GM18511 (cell line): Measurements from ENCODE around the gene USH1G.

ENCODE experiments used
- ATAC-seq: cut with Tn5 transposase; IDR thresholded peaks from one replicate; pipeline ENCODE4 v1.9.1; 2021; ENCODE audit warnings: mild to moderate bottlenecking, moderate library complexity; ENCODE audit not compliant: unreplicated experiment

Gene USH1G

DNA sequence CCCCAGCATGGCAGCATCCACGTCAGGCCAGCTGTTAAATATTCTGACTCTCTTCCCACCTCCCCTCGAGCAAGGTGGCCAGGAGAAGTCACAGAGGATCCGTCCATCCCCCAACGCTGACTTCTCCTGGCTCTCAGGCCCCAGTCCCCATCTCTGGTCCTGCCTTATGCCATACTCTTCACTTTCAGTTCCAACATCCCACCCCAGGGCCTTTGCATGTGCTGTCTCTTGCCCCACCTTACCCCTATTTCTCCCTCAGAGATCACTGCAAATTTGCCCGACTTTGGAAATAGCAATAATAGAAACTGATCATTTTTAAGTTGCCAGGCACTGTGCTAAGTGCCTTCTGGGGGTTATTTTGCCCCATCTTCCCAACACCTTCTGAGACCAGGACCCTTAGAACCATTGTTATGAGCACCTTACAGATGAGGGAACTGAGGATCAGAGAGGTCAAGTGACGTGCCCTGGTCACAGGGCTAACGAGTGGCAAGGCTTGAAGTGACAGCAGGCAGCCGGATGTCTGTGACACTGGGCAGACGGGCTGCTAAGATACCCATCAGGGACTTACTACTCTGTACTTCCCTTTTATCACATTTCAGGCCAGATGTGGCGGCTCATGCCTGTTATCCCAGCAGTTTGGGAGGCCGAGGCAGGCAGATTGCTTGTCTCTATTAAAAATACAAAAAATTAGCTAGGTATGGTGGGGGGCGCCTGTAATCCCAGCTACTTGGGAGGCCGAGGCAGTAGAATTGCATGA lies 31.8 kb upstream of the USH1G start:
- no peak for ATAC-seq

DNA sequence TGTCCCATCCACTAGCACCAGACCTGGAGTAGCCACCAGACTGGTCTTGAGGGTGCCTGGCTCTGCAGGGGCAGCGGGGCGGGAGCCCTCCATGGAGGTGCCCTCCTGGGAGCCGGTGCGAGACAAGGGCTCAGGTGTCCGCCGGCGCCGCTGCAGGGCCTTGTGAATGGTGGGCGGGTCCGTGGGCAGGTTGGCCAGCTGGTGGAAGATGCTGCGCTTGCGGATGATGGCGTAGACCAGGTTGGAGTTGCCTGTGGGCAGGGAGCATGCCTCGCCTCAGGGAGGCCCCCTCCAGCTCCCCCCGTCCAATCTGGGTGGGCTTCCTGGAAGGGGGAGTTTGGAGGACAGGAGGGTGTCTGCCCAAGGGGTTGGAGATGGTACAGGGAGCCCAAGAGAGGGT lies 31.1 kb upstream of the USH1G start:
- ATAC-seq: no peak

DNA sequence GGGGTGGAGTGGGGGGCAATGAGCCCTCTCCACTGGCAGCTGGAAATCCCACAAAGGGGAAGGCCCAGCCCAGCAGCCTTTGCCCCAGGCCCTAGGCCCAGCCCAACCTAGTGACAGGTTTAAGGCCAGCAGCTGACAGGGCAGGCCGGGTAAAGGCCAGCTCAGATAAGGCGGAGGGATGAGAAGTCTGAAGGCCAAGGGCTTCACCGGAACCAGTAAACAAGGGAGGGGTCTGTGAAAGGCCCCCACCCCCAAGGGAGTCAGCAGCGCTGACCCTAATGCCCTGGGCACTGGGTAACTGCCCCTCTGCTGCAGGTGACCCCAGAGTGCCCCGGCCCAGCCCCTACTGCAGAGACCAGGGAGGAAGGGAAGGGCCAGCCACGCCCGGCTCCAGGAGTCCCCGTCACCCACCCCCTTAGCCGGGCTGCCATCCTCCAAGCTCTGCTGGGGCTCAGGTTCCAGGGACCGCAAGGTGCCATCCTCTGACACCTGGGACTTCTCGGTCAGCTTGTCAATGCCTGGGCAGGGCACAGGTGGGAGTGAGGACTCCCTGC lies 30.2 kb upstream of the USH1G start:
- no peak for ATAC-seq

DNA sequence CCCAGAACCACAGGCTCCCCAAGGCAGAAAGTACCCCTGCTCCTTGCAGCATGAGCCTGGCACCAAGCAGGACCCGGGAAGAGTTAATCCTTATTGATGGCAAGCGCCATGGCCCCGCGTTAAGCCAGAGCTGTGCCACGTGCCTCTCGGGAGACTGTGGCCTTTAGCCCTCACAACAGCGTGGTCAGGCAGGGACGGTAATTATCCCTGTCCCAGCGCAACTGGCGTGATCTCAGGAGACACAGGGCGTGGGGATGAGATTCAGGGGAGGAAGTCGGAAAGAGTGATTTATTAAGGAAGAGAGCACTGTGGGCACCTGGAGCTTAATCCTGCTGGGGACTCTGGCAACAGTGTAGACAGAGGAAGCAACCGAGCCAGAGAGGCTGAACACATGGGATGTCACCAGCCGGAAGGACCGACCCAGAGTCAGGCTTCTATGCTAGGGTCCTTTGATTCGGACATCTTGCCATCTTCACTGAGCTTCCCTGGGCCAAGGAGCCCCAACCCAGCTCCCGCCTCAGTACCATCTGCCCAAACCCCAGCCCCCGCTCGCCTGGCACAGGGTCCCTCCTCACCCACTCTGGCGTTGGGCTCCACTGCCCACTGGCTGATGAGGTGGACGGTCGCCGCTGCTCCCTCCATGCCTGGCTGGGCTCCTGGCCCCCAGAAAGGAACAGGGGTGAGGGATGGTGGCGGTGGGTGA lies 29.5 kb upstream of the USH1G start:
- ATAC-seq: no peak

DNA sequence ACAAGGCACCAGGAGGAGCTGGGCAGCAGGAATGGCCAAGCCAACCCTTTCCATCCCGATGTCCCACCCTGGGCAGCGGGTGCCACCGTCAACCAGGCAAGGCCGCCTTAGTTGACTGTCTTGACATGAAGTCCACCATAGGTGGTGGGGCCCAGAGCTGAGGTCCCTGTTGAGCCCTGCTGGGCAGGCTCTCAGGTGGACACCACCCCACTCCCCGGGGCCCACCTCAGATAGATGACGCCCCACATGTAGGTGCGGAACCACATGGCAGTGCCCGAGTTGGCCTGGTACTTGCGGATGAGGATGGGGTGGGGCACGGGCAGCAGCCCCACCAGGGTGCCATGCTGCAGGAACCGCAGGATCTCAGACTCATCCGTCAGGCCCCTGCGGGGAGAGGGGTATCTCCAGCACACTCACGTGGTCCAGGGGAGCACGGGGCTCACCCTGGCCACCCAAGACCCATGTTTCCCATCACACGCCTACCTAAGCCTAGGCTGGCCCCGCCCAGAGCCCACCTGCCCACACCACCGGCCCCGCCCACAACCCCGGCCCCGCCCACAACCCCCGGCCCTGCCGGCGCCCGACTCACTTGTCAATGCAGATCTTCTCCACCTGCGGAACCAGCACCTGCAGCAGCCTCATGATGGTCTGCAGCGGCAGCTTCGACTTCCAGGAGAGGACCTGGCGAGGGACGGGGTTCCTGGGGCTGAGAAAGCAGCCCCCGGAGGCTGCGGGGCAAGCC lies 28.8 kb upstream of the USH1G start:
- ATAC-seq: no peak

DNA sequence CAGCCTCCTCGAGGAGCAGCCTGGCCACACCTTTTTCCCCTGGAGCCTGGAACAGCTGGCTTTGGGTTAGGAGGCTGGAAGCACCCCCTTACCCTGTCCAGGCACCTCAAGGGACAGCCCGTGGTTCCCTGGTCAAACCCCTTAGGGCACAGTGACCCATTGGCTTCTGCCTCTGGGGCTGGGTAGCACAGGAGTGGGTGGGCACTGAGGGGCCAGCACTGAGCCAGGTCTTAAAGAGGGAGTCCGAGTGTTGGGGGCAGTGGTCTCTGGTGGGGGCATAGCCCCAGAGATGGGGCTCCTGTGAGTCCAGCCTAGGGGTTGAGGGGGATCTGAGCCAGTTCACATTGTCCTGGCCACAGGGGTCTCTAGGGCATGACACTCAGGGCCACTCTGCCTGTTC lies 28.0 kb upstream of the USH1G start:
- ATAC-seq: no peak

DNA sequence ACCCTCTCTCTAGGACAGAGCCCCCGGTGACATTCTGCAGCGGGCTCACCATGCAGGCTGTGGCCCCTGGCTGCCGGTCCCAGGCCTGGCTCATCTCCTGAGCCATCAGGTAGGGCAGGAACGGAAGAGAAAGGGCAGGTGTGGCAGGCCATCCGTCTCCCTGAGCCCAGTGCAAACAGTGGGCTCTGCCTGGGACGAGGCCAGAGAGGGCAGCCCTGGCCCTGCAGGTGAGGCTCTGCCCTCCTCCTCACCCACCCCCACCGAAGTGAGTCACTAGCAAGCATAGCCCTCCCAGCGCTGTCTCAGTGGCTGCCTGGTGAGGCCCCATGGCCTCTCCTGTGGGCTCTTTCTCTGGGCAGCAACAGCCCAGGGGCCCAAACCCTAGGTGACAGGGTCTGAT lies 27.2 kb upstream of the USH1G start:
- no peak for ATAC-seq

DNA sequence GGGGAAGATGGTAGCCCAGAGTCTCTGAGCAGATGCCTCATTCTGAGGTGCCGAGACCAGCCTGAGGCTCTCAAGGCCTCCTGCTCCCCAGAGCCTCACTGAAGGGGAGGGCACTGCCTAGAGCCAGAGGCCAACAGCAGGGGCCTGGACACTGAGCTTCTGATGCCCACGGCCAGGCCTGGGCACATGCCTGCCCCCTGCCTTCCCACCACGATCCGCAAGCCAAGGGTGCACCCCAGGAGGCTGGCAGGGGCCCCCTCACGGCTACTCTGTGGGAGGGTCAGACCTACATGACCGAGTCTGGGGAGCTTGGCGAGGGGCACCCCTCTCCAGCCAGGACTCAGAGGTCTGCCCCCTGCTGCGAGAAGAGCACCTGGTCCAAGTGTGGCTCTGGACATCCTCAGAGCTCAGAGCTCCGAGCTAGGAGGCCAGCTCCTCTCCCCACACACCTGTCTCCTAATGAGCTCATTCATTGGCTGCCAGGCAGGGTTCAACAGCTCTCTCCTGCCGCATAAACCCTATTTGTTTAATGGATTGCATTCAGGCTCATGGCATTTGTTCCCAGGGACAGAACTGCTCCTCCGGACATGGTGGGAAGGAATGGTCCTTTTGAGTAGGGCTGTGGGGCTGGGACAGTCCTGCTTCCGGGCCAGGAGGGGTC lies 26.5 kb upstream of the USH1G start:
- no peak for ATAC-seq

DNA sequence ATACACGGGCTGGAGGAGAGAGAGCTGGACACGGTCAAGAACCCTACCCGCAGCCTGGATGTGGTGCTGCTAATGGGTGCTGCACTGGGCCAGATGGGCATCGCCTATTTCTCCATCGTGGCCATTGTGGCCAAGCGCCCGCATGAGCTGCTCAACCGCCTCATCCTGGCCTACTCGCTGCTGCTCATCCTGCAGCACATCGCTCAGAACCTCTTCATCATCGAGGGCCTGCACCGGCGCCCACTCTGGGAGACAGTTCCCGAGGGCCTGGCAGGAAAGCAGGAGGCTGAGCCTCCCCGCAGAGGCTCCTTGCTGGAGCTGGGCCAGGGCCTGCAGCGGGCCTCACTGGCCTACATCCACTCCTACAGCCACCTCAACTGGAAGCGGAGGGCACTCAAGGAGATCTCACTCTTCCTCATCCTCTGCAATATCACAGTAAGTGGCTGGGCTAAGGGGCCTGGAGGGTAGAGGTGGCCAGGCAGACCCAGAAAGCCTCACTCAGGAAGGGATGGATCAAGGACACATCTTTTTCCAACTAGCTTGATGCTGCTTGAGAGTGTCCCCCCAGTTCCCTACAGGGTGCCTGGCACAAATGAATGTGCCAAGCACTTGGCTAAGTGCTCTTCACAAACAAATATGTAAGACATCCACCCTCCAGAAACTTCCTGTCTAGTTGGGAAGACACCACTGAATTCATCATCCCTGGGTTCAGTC lies 24.1 kb upstream of the USH1G start:
- ATAC-seq: no peak

DNA sequence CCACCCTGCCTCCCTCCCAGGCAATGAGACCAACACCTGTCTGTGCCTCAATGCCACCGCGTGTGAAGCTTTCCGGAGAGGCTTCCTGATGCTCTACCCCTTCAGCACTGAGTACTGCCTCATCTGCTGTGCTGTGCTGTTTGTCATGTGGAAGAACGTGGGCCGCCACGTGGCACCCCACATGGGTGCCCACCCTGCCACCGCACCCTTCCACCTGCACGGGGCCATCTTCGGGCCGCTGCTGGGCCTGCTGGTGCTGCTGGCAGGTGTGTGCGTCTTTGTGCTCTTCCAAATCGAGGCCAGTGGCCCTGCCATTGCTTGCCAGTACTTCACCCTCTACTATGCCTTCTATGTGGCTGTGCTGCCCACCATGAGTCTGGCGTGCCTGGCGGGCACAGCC lies 23.6 kb upstream of the USH1G start:
- ATAC-seq: no peak

DNA sequence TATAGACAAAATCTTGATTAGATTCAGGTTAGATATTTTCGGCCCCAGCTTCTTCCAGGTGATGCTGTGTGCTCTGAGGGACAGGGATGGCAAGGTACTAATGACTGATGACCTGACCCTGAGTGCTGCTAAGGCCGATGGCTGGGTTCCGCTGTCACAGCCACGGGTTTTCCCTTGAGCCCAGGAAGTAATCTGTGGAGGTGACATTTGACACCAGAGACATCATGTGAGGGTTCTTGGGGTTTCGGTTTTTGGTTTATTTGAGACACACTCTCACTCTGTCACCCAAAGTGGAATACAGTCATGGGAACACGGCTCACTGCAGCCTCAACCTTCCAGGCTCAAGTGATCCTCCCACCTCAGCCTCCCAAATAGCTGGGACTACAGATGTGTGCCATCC lies 22.5 kb upstream of the USH1G start:
- ATAC-seq: peak; percentile 68

DNA sequence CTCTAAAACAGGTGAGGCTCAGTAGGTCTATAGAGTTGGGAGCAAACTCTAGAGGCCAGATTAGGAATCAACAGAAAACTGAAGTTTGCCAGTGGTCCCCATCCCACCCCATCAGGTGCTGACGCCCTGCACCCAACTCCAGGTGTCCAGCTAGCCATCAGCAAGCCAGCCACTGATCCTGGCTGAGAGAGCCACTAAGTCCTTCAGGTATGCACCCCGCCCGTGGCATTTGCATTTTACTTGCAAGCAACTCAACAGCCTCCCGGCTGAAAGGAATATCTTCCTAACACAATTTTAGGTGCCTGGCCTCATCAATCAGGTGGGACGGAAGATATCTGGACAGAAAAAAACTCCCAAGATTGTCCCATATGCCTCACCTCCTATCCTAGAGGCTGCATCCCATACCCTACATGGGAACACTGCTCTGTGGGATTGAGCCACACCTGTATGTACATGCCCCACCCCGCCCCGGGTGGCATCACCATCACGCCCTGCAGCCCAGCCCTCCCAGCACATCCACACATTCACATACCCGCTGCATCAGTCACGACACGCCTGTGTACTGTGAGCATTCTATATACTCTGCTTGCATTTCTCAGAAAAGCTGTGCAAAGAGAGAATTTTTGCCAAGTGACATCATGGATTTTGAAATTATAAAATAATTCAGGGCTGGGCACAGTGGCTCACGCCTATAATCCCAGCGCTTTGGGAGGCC lies 20.9 kb upstream of the USH1G start:
- no peak for ATAC-seq

DNA sequence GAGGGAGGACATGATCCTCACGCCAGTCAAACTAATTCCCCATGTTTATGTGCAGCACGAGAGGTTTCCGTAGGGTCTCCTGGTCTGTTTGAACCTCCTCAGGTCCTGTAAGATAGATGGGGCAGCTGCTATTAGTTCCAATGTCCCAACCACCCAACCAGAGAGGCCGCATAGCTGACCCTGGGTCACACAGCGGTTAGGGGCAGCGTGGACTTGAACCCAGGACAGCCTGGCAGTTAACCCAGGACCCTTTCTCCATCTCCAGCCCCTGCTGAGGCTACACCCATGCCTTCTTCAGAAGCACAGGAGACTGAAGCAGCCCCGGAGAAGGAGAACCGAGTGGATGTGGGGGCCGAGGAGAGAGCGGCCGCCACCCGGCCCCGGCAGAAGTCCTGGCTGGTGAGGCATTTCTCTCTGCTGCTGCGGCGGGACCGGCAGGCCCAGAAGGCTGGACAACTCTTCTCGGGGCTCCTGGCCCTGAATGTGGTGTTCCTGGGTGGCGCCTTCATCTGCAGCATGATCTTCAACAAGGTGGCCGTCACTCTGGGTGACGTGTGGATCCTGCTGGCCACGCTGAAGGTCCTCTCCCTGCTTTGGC lies 18.2 kb upstream of the USH1G start:
- ATAC-seq: no peak

DNA sequence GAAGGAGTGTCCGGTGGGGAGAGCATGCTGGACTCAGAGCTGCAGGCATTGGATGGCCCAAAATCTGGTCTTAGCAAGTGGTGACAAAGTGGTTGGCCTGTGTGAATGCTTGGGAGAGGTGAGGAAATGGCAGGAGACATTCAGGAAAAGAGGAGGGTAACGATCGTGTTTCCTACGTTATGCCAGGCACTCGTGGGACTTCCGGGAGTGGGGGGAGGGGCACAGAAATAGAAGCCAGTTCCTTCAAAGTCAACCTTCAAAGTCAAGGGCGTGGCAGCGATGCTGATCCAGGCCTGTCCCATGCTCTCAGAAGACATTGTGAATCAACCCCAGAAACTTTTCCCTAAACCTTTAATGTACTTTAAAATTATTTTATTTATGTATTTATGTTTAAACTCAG lies 16.5 kb upstream of the USH1G start:
- no peak for ATAC-seq

DNA sequence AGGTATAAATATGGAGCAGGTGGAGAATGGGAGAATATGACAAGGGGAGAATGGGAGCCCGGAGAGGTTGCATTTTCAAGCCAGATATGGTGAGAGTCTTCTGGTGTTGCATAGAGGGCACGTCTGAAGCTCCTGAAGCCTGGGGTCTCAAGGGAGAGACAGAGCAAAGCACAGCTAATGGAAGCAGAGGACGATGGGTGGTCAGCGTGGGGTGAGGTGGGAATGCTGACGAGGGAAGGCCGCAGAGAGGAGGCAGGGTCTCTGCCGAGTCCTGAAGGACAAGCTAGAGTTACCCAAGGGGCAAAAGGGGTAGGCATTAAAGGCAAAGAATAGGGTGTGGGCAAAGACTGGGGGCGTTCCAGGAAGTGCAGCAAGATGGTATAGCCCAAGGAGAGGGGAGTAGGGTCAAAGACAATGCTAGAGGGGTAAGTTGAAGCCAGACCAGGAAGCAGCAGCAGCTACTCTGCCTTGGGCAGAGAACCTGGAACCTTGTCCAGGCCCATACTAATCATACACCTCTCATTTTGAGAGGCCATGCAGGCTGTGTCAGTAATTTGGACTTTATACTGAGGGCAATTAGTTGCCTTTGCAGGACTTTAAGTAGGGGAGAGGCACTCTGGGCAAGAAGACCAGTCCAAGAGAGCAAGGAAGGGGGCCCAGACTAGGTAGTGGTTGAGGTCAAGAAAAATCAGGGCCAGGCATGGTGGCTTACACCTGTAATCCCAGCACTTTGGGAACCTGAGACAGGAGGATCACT lies 15.3 kb upstream of the USH1G start:
- no peak for ATAC-seq

DNA sequence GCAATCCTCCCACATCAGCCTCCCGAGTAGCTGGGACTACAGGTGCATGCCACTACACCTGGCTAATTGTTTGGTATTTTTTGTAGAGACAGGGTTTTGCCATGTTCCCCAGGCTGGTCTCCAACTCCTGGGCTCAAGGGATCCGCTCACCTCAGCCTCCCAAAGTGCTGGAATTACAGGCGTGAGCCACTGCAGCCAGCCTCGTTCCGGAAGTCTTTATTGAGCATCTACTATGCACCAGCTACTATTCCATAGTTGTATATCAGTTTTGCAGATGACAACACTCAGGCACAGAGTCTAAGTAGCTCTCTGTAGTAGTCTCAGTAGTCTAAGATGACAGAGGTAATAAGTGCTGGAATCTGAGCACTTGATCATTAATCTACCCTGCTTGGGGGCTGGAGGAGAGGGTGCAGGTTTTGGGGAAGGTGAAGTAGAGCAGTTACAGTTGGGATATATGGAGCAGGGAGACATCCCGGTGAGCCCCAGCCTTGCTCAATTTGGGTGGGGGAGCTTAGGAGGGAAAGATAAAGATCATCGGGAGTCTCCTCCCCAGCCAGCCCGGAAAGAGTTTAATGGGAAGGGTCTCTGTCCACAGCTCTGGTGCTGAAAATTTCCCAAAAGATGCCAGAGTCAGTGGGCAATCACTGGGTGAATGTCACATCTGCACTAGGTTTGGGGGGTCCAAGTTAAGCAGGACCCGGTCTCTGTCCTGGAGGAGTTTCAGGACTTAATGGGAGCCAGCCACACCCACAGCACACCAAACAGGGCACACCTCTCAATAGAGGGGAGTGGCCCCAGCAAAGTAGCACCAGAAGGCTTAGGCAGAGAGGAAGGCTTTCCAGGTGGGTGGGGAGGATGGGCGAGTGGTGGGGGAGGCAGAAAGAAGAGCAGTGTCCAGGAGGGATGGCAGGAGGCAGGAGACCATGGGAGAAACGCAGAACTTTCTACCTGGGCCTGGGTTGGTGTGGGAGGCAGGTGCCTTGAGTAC lies 14.3 kb upstream of the USH1G start:
- no peak for ATAC-seq

DNA sequence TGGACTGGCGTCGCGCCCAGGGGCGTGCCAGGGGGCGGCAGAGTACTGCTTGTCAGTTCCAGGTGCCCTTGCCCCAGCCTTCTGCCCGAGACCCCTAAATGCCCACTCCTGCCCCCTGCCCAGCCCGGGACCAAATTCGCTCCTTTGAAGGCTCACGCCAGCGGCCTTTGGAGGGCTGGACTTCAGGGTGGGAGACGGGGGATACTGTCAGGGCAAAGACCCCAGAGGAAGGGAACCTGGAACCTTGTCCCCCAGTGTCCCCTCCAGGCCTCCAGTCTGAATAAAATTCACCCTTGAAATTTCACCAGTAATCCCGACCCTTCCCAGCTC lies 13.4 kb upstream of the USH1G start:
- no peak for ATAC-seq
